SW480 (cell line): ENCODE results near the gene LSAMP.
A peak's percentile ranks its signal among the peaks of the same experiment; 100 is the strongest.
"Not testable (repeated sequence)": the region's sequence is repeated elsewhere in the genome, so short reads cannot be mapped to it uniquely, and the experiment has no call there.

Experiments used
- DNase-seq: peaks from one replicate; pipeline ENCODE4 v3.0.0-alpha.2; 2016; ENCODE audit warnings: low spot score

LSAMP gene

GRCh38 chr3:115885621-115886020, 559.7 kb downstream of the LSAMP start:
- no peak for DNase-seq

- DNase-seq: no peak
Measured at GRCh38 chr3:115877615-115877899, 567.7 kb downstream of the LSAMP start.

GRCh38 chr3:115876876-115877614, 568.2 kb downstream of the LSAMP start:
- DNase-seq: no peak

- no peak for DNase-seq
Measured at GRCh38 chr3:115875460-115875859, 569.8 kb downstream of the LSAMP start.

- no peak for DNase-seq
Measured at GRCh38 chr3:115871735-115872134, 573.6 kb downstream of the LSAMP start.

GRCh38 chr3:115864911-115865310, 580.4 kb downstream of the LSAMP start:
- DNase-seq: no peak

- no peak for DNase-seq
Measured at GRCh38 chr3:115862849-115863248, 582.4 kb downstream of the LSAMP start.

- no peak for DNase-seq
Measured at GRCh38 chr3:115862099-115862498, 583.2 kb downstream of the LSAMP start.

- no peak for DNase-seq
Measured at GRCh38 chr3:115861166-115861733, 584.0 kb downstream of the LSAMP start.

GRCh38 chr3:115860766-115861165, 584.5 kb downstream of the LSAMP start:
- DNase-seq: no peak

- no peak for DNase-seq
Measured at GRCh38 chr3:115859002-115859807, 586.1 kb downstream of the LSAMP start.

- no peak for DNase-seq
Measured at GRCh38 chr3:115857518-115858136, 587.7 kb downstream of the LSAMP start.

- DNase-seq: no peak
Measured at GRCh38 chr3:115855911-115856310, 589.4 kb downstream of the LSAMP start.

GRCh38 chr3:115853104-115853503, 592.2 kb downstream of the LSAMP start:
- no peak for DNase-seq

- DNase-seq: peak; percentile 2
Measured at GRCh38 chr3:115852278-115852677, 593.0 kb downstream of the LSAMP start.

GRCh38 chr3:115851571-115851970, 593.7 kb downstream of the LSAMP start:
- DNase-seq: peak; percentile 57

- no peak for DNase-seq
Measured at GRCh38 chr3:115848641-115849040, 596.6 kb downstream of the LSAMP start.

GRCh38 chr3:115845986-115846385, 599.3 kb downstream of the LSAMP start:
- no peak for DNase-seq

GRCh38 chr3:115844729-115845128, 600.6 kb downstream of the LSAMP start:
- DNase-seq: not testable (repeated sequence)

GRCh38 chr3:115843206-115843605, 602.1 kb downstream of the LSAMP start:
- no peak for DNase-seq

GRCh38 chr3:115839246-115839645, 606.0 kb downstream of the LSAMP start:
- no peak for DNase-seq

GRCh38 chr3:115838786-115839185, 606.5 kb downstream of the LSAMP start:
- no peak for DNase-seq

- DNase-seq: peak; percentile 33
Measured at GRCh38 chr3:115836944-115837343, 608.3 kb downstream of the LSAMP start.
